OCI-LY7 (cell line): ENCODE data around the gene RNF115.

Experiments
- EZH2phosphoT487 ChIP-seq: fragments of 200-600 bp; sonication (generic); IDR thresholded peaks from 2 replicates; pipeline ENCODE4 v1.6.1; 2018; ENCODE audit warnings: low read depth, borderline replicate concordance, mild to moderate bottlenecking, mixed run types, antibody characterized with exemption, low read length, moderate library complexity, mixed read lengths
- TF ChIP-seq, protein P1 (sequence below): fragments of 200-600 bp; sonication (generic); conservative IDR thresholded peaks from 2 replicates; pipeline ENCODE4 v1.5.1; 2014; ENCODE audit warnings: mild to moderate bottlenecking, antibody characterized with exemption, low read length, moderate library complexity, mixed read lengths

DNA sequence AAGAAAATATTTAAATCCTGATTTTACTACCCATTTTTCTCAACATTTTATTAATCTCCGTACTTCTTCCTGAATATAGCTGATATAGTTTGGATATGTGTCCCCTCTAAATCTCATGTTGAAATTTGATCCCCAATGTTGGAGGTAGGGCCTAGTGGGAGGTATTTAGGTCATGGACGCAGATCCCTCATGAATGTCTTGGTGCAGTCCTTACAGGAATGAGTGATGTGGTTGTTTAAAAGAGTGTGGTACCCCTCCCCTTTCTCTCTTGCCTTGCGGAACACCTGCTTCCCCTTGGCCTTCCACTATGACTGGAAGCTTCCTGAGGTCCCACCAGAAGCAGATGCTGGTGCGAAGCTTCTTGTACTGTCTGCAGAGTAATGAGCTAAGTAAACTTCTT lies 17.5 kb downstream of the RNF115 start:
- TF ChIP-seq, protein P1, sequence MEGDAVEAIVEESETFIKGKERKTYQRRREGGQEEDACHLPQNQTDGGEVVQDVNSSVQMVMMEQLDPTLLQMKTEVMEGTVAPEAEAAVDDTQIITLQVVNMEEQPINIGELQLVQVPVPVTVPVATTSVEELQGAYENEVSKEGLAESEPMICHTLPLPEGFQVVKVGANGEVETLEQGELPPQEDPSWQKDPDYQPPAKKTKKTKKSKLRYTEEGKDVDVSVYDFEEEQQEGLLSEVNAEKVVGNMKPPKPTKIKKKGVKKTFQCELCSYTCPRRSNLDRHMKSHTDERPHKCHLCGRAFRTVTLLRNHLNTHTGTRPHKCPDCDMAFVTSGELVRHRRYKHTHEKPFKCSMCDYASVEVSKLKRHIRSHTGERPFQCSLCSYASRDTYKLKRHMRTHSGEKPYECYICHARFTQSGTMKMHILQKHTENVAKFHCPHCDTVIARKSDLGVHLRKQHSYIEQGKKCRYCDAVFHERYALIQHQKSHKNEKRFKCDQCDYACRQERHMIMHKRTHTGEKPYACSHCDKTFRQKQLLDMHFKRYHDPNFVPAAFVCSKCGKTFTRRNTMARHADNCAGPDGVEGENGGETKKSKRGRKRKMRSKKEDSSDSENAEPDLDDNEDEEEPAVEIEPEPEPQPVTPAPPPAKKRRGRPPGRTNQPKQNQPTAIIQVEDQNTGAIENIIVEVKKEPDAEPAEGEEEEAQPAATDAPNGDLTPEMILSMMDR, result no peak
- TF ChIP-seq EZH2phosphoT487, result no peak
